Smooth muscle cell (in vitro differentiated cells): Measurements from ENCODE around the gene CYRIA. TPM values are rescaled to one million over a fixed set of nuclear protein-coding genes. Genes with fewer than 3 reads are reported as not detected.

Experiments used
- DNase-seq: peaks from one replicate; lab custom pipeline; 2025; ENCODE audit not compliant: unreplicated experiment; lab: John Stamatoyannopoulos, UW
- H2AFZ ChIP-seq: fragments of 200-600 bp; sonication (generic); 2 replicates; pipeline ENCODE4 v1.6.0; 2016; ENCODE audit warnings: antibody characterized with exemption, low read depth, mild to moderate bottlenecking
- H3F3A ChIP-seq: fragments of 200-600 bp; sonication (generic); 2 replicates; pipeline ENCODE4 v1.6.0; 2017; ENCODE audit warnings: antibody characterized with exemption, low read depth
- H3K27ac ChIP-seq: fragments of 200-600 bp; sonication (generic); 2 replicates; pipeline ENCODE4 v1.5.1; 2016; ENCODE audit warnings: low read depth, mild to moderate bottlenecking
- H3K27me3 ChIP-seq: fragments of 200-600 bp; sonication (generic); 2 replicates; pipeline ENCODE4 v1.6.1; 2016; ENCODE audit warnings: low read depth, mild to moderate bottlenecking
- H3K36me3 ChIP-seq: fragments of 200-600 bp; sonication (generic); 2 replicates; pipeline ENCODE4 v1.5.1; 2016; ENCODE audit warnings: low read depth
- H3K4me1 ChIP-seq: fragments of 200-600 bp; sonication (generic); 2 replicates; pipeline ENCODE4 v1.5.1; 2016; ENCODE audit warnings: low read depth
- H3K4me2 ChIP-seq: fragments of 200-600 bp; sonication (generic); 2 replicates; pipeline ENCODE4 v1.6.0; 2016; ENCODE audit warnings: mild to moderate bottlenecking
- H3K4me3 ChIP-seq: fragments of 200-600 bp; sonication (generic); 2 replicates; pipeline ENCODE4 v1.5.1; 2016; ENCODE audit warnings: mild to moderate bottlenecking
- H3K79me2 ChIP-seq: fragments of 200-600 bp; sonication (generic); 2 replicates; pipeline ENCODE4 v1.6.0; 2016; ENCODE audit warnings: low read depth, mild to moderate bottlenecking
- H3K9ac ChIP-seq: fragments of 200-600 bp; sonication (generic); 2 replicates; pipeline ENCODE4 v1.6.0; 2016; ENCODE audit warnings: low read depth
- H3K9me3 ChIP-seq: fragments of 200-600 bp; sonication (generic); replicated peaks from 2 replicates; pipeline ENCODE4 v1.5.1; 2016; ENCODE audit warnings: low read depth
- H4K20me1 ChIP-seq: fragments of 200-600 bp; sonication (generic); 2 replicates; pipeline ENCODE4 v1.6.0; 2016; ENCODE audit warnings: low read depth
- CTCF ChIP-seq: fragments of 200-600 bp; sonication (generic); IDR thresholded peaks from 2 replicates; pipeline ENCODE4 v1.5.1; 2017; ENCODE audit warnings: borderline replicate concordance, mild to moderate bottlenecking, antibody characterized with exemption; ENCODE audit not compliant: insufficient read depth, poor library complexity, severe bottlenecking
- WGBS: methylation state at CpG from one replicate; pipeline ENCODE4 v1.1.7; 2016; ENCODE audit warnings: low lambda C conversion rate; 5-methylcytosine and 5-hydroxymethylcytosine counted together
- polyA plus RNA-seq: library from polyadenylated mRNA; unstranded; fragments of >200 nt; fragmentation: Nextera tagmentation; extraction: Ambion mirVana; gene quantifications from 2 replicates; pipeline ENCODE4 v1.2.1, GENCODE V29; 2016
- total RNA-seq: library from RNA; depleted of rRNA; stranded (reverse); fragments of >200 nt; gene quantifications from 2 replicates; pipeline ENCODE4 v1.2.3, GENCODE V29; 2014

The CYRIA gene
- total and polyA plus RNA-seq, 2 experiments from 2014 or later = 1.7 to 5.8 TPM

DNA sequence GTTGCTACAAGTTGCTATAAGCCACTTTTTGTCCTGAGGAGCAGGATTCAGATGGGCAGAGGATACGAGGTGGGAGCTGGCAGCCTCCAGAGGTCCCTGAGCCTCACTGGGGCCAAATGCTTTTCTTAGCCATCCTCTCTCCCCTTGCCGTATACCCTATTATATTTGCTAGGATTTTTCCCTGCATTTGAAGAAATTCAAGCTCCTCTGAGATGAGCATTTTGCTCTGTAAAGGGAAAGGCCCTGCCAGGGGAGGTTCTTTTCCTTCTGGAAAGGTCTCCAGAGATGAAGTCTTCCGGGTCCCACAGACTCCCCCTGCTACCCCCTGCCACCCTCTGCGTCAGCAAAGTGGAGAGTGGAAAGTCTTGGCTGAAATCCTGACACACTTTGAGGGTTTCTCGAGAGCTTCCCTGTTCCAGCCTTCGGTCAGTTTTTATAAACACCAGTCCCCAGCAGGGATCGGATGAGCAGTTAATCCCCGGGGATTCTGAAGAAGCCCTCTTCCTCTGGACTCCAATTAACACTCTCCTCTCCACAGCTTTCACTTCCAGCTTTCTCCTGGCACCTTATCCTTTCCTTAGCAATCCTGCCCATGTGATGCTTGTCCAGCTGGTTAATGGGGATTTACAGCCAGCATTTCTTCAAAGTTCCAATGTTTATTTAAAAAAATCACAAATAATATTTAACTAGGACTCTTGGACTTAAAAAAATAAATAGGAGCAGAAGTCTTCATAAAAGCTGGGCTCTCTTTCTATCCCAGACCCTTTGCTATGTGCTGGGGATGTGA, 13.1 kb downstream of the CYRIA start:
- no peak for DNase-seq
- H3K27ac ChIP-seq = peak overlapping the region; percentile 63
- peak overlapping the region; percentile 77 for H3K4me2 ChIP-seq
- peaks cover 6% of the 10 kb centered on the region for H3K27me3 ChIP-seq
- no peak overlapping the region for H3K9ac ChIP-seq
- H3K79me2 ChIP-seq = no peaks in the 10 kb centered on the region
- H3K9me3 ChIP-seq = no peaks in the 10 kb centered on the region
- H2AFZ ChIP-seq = peak overlapping the region; percentile 41
- peaks cover 7% of the 10 kb centered on the region for H3F3A ChIP-seq
- whole genome bisulfite sequencing = 27% methylated on average over 8 of the region's 8 CpGs
- no peaks in the 10 kb centered on the region for H4K20me1 ChIP-seq
- H3K4me1 ChIP-seq = peaks cover 25% of the 10 kb centered on the region
- H3K4me3 ChIP-seq = no peak overlapping the region
- no peaks in the 10 kb centered on the region for H3K36me3 ChIP-seq
- no peak for TF ChIP-seq CTCF

DNA sequence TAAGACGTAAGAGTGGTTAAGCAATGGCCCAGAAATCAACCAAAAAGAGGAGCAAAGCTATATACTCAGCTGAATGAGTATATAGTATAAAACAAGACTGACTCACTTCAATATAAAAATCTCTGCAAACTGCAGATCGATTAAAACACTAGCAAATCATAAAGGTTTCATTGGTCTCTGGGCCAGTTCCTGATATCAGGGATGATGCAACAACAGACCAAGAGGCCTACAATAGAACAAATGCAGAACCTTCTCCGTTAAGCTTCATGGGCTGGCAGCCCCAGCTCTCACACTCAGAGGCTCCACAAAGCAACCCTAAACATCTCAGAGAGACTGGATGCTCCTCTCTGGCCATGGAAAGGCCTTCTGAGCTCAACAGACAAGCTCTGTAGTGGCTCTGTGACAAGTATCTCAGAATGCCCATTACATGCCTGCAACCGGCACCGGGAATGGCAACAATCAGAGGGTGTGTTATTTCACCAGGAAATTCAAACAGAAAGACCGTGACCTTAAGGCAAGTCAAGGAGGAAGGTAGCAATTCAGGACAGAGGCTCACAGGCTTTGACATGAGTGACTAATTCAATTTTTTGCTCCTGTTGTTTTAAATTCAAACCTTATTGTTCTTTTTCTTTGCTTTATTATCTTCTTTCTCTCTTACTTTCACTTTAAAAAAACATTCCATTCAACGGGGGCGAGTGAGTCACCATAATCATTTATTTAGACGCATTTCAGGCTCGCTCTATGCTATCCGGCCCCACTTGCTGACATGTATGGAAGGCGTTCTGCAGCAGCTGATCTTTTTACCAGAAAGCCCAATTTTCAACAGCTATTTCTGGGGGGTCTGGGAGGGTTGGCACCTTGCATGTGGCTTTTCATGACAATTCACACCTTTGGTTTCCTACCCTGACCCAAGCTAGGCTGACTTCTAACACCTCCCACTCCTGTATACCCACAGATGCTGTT, 15.1 kb downstream of the CYRIA start:
- Histone ChIP-seq H3K4me3 (peak overlapping the region; percentile 29), H3K79me2 (no peaks in the 10 kb centered on the region)
- 43% methylated on average over 12 of the region's 12 CpGs for WGBS

DNA sequence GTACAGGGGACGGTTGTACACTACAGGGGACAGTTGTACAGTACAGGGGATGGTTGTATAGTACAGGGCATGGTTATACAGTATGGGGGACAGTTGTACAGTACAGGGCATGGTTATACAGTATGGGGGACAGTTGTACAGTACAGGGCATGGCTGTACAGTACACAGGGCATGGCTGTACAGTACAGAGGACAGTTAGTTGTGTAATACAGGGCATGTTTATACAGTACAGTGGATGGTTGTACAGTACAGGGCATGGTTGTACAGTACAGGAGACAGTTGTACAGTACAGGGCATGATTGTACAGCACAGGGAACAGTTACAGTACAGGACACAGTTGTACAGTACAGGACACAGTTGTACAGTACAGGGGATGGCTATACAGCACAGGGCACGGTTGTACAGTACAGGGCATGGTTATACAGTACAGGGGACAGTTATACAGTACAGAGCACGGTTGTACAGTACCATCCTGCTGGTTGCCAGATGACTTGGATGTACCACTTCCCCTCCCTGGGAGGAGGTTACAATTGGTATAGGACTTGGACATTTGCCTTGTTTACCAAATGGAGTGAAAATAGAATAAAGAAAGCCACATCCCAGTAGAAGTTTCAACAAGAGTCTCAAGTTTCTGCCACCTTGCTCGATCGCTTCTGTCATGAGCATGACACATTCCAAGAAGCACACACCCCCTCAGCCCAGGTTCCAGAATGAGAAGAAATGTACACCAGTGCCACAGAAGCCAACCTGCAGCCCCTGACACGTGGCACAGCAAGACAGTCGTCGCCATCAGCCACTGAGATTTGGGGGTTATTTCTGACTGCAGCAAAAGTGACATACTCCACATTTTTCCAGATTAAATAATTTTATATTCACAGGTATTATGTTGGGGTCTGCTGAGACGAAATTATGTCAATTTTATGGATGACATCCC, 16.0 kb downstream of the CYRIA start:
- no peak for DNase-seq
- Histone ChIP-seq H2AFZ (no peak overlapping the region), H3K27me3 (no peaks in the 10 kb centered on the region), H3K9ac (no peak overlapping the region), H3K36me3 (no peaks in the 10 kb centered on the region), H3K4me3 (no peak overlapping the region), H3K4me1 (peaks cover 25% of the 10 kb centered on the region), H3K4me2 (peak overlapping the region; percentile 81), H4K20me1 (no peaks in the 10 kb centered on the region), H3K79me2 (no peaks in the 10 kb centered on the region), H3K9me3 (no peaks in the 10 kb centered on the region), H3K27ac (no peak overlapping the region), H3F3A (peaks cover 7% of the 10 kb centered on the region)
- WGBS = 89% methylated on average over 9 of the region's 9 CpGs
- no peak for TF ChIP-seq CTCF

More for the DNA sequence above, 15.1 kb downstream of the CYRIA start:
- Histone ChIP-seq H3K9me3 (no peaks in the 10 kb centered on the region), H3K36me3 (no peaks in the 10 kb centered on the region), H3K4me1 (peaks cover 25% of the 10 kb centered on the region), H3K4me2 (peak overlapping the region; percentile 81), H2AFZ (peak overlapping the region; percentile 49), H3K27me3 (no peaks in the 10 kb centered on the region), H4K20me1 (no peaks in the 10 kb centered on the region), H3K27ac (peak overlapping the region; percentile 45), H3F3A (peaks cover 7% of the 10 kb centered on the region), H3K9ac (no peak overlapping the region)
- no peak for TF ChIP-seq CTCF
- no peak for DNase-seq
